IgD-negative memory B cell (primary cell): ENCODE data around the gene MYBBP1A. TPM values are rescaled to one million over a fixed set of nuclear protein-coding genes. Genes with fewer than 3 reads are reported as not detected.

Experiments used
- H3K27ac Mint-ChIP-seq, 3 donors: one replicate each; pipeline ENCODE4 v1.8.0; 2020 to 2022; ENCODE audit warnings: mild to moderate bottlenecking in 3 of 3, mixed read lengths in 3 of 3, moderate library complexity in 1 of 3
- H3K27me3 Mint-ChIP-seq: one replicate; pipeline ENCODE4 v1.8.0; 2021; ENCODE audit warnings: mixed read lengths
- H3K36me3 Mint-ChIP-seq: one replicate; pipeline ENCODE4 v1.8.0; 2020; ENCODE audit warnings: mild to moderate bottlenecking, mixed read lengths
- H3K4me1 Mint-ChIP-seq, 3 donors: one replicate each; pipeline ENCODE4 v1.8.0; 2020 to 2022; ENCODE audit warnings: mixed read lengths in 3 of 3, mild to moderate bottlenecking in 1 of 3
- H3K4me3 Mint-ChIP-seq, 4 donors: one replicate each; pipeline ENCODE4 v1.8.0; 2020 to 2022; ENCODE audit warnings: mild to moderate bottlenecking in 4 of 4, mixed read lengths in 4 of 4, moderate library complexity in 3 of 4
- H3K9me3 Mint-ChIP-seq, 3 donors: one replicate each; pipeline ENCODE4 v1.8.0; 2020 to 2021; ENCODE audit warnings: mixed read lengths in 3 of 3, mild to moderate bottlenecking in 1 of 3
- polyA plus RNA-seq: library from polyadenylated mRNA; unstranded; fragments of 300-500 nt; fragmentation: Illumina TruSeq; gene quantifications from one replicate; pipeline ENCODE4 v1.2.3, GENCODE V29; 2021

The MYBBP1A gene
- polyA plus RNA-seq, 1 donor from 2014 or later = 28.5 TPM

GRCh38 chr17:4542003-4542725, 13.0 kb downstream of the MYBBP1A start:
- no peak overlapping the region for H3K4me3 Mint-ChIP-seq
- no peaks in the 10 kb centered on the region for H3K36me3 Mint-ChIP-seq
- H3K27me3 Mint-ChIP-seq = no peaks in the 10 kb centered on the region
- H3K9me3 Mint-ChIP-seq = no peaks in the 10 kb centered on the region
- H3K4me1 Mint-ChIP-seq = peaks cover 0 to 2% (median 0%) of the 10 kb centered on the region in 3 donors
- H3K27ac Mint-ChIP-seq = peak overlapping the region in 1 of 3 donors; percentile 53

DNA sequence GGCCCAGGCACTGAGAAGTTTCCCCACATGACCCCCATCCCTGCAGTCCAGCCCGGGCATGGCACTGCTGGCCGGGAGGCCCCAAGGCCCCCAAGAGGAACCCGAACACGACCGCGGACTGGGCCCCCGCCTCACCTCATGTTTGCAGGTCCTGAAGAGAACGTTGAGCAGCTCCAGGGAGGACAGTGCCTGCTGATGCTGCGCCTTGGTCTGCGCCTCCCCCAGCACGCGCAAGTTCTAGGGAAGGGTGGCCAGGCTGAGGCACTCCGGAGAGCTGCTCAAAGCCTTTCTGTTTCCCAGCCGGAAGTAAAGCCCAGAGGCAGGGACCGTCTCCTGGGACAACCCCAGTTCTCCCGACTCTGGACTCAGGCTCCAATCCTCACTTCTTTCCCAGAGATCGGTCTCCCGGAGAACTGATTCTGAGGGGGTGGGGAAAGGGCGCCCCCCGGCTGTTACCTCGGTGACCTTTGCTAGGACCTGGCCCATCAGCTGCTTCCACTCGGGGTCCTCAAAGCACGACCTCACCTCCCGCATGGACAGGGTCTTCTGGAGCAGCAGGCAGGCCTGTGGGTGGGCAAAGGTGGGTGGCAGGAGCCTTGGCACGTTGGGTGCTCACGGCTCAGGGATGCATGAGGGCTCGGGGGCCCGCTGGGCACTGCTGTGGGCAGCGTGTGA, 13.7 kb downstream of the MYBBP1A start:
- Mint-ChIP-seq H3K27ac (no peak overlapping the region), H3K36me3 (no peaks in the 10 kb centered on the region), H3K4me3 (peak overlapping the region in 1 of 4 donors; percentile 28)

GRCh38 chr17:4540687-4541327, 14.4 kb downstream of the MYBBP1A start:
- H3K9me3 Mint-ChIP-seq = no peaks in the 10 kb centered on the region
- no peak overlapping the region for H3K4me3 Mint-ChIP-seq
- H3K27ac Mint-ChIP-seq = no peak overlapping the region
- H3K36me3 Mint-ChIP-seq = no peaks in the 10 kb centered on the region
- no peaks in the 10 kb centered on the region for H3K27me3 Mint-ChIP-seq
- peaks cover 0 to 7% (median 0%) of the 10 kb centered on the region in 3 donors for H3K4me1 Mint-ChIP-seq

More for the DNA sequence above, 13.7 kb downstream of the MYBBP1A start:
- H3K9me3 Mint-ChIP-seq = no peaks in the 10 kb centered on the region
- peaks cover 0 to 7% (median 0%) of the 10 kb centered on the region in 3 donors for H3K4me1 Mint-ChIP-seq
- H3K27me3 Mint-ChIP-seq = no peaks in the 10 kb centered on the region

DNA sequence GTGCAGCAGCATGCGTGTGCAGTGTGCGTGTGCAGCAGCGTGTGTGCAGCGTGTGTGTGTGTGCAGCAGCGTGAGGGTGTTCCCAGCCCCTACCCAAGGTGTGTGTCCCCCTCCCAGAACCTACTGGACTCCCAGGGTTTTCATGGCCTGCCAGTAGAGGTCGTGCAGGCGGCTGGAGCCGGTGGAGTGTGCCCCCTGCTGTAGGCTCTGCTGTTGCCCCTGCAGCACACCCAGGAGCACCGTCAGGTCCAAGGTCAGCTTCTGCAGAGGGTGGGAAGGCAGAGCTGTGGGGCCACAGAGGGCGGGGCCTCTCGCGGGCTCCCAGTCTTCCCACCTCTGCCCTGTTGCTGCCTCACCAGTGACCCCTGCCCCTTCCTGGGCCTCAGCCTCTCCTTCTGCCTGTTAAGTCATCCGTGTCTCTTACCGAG, 14.9 kb downstream of the MYBBP1A start:
- H3K27me3 Mint-ChIP-seq = no peaks in the 10 kb centered on the region
- H3K27ac Mint-ChIP-seq = no peak overlapping the region
- no peak overlapping the region for H3K4me3 Mint-ChIP-seq
- H3K9me3 Mint-ChIP-seq = no peaks in the 10 kb centered on the region
- peaks cover 0 to 8% (median 0%) of the 10 kb centered on the region in 3 donors for H3K4me1 Mint-ChIP-seq
- H3K36me3 Mint-ChIP-seq = no peaks in the 10 kb centered on the region

DNA sequence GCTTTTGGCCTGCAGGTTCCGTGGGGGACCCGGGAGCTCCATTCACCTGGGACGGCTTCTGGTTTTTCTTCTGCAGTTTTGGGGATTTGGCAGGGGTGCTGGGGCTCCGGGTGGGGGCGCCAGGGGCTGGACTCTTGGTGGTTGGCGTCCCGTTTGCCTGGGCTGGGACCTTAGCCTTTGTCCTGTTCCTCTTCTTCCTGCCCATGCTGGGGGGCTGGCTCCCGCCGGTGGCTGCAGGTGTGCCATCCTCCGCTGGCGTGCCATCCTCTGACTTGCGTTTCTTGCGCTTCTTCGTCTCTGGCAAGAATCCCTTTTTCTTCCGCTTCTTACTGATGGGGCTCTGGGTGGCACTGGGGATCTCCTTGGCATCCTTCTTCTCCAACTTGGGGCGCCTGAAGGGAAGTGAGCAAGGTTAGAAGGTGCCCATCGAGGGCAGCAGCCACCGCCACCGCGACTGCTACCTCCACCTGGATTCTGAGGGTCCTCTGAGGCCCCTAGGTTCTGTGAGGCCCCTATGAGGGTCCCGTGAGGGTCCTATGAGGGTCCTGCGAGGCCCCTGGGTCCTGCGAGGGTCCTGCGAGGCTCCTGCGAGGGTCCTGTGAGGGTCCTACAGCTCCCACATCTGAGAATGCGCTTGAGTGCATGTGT, 15.5 kb downstream of the MYBBP1A start:
- Mint-ChIP-seq H3K36me3 (no peaks in the 10 kb centered on the region), H3K4me3 (no peak overlapping the region), H3K4me1 (peaks cover 0 to 8% (median 0%) of the 10 kb centered on the region in 3 donors), H3K27me3 (no peaks in the 10 kb centered on the region), H3K27ac (no peak overlapping the region), H3K9me3 (no peaks in the 10 kb centered on the region)

DNA sequence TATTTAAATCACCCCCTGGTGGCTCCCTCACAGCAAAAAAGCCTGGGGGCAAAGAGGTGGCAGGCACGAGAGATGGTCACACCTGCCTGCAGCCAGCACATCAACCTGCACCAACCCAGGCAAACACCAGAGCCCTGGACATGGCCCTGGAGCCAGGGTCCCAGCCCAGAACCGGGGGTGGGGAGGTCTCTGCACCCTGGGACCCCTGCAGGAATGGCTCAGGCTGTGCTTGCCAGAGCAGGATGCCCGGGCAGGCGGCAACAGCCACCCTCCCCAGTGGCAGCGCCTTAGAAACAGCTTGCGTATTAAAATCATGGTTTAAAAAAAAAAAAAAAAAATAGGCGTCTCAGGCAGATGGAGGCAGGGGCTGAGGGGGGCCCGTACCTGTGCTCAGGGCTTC, 16.2 kb downstream of the MYBBP1A start:
- Mint-ChIP-seq H3K27ac (no peak overlapping the region), H3K4me1 (peaks cover 0 to 8% (median 0%) of the 10 kb centered on the region in 3 donors), H3K9me3 (no peaks in the 10 kb centered on the region), H3K27me3 (peaks cover 2% of the 10 kb centered on the region), H3K36me3 (no peaks in the 10 kb centered on the region), H3K4me3 (peak overlapping the region in 1 of 4 donors; percentile 28)

GRCh38 chr17:4538236-4539002, 16.8 kb downstream of the MYBBP1A start:
- Mint-ChIP-seq H3K27ac (no peak overlapping the region), H3K36me3 (no peaks in the 10 kb centered on the region), H3K4me3 (peak overlapping the region in 1 of 4 donors; percentile 28), H3K4me1 (peaks cover 0 to 8% (median 0%) of the 10 kb centered on the region in 3 donors), H3K27me3 (peaks cover 2% of the 10 kb centered on the region), H3K9me3 (no peaks in the 10 kb centered on the region)

DNA sequence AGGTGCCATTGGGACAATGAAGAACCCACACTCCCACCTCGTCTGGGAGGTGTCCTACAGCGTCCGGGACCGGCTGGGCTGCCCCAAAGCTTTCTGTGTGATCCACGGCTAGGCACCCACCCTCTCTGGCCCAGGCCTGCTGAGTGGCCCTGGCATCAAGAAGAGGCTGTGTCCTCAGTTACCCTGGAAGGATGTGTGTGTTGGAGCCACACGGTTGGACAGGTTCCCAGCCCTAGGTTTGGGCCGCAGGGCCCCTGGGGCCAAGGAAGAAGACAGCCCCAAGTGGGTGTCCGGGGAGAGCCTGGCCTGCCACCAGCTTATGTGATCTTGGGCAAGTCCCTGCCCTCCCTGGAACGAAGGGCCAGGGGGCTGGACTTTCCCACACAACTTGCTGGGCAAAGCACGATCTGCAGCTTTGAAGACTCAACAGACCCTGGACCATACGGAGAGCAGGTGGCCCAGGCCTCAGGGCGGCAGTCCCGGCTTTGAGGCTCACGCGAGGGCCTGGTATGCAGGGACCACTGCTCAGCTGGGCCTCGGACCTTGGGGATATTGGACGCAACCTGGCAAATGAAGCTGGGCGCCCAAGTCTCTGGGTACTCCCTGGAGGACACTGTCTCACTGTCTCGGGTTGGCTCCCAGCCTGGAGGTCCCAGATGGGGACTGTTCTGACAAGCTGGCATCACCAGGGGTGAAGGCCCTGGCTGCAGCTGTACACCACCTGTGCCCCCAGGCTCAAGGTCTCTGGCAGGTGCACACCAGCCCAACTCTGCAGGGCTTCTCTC, 17.5 kb downstream of the MYBBP1A start:
- H3K9me3 Mint-ChIP-seq = no peaks in the 10 kb centered on the region
- H3K27ac Mint-ChIP-seq = no peak overlapping the region
- H3K27me3 Mint-ChIP-seq = peaks cover 4% of the 10 kb centered on the region
- no peak overlapping the region for H3K4me3 Mint-ChIP-seq
- H3K36me3 Mint-ChIP-seq = no peaks in the 10 kb centered on the region
- peaks cover 0 to 8% (median 0%) of the 10 kb centered on the region in 3 donors for H3K4me1 Mint-ChIP-seq

- Mint-ChIP-seq H3K27me3 (peaks cover 6% of the 10 kb centered on the region), H3K4me1 (peaks cover 0 to 10% (median 0%) of the 10 kb centered on the region in 3 donors), H3K4me3 (no peak overlapping the region), H3K9me3 (no peaks in the 10 kb centered on the region), H3K27ac (no peak overlapping the region), H3K36me3 (peaks cover 2% of the 10 kb centered on the region)
Observed at GRCh38 chr17:4536742-4537411, 18.3 kb downstream of the MYBBP1A start.

GRCh38 chr17:4536259-4536741, 18.9 kb downstream of the MYBBP1A start:
- Mint-ChIP-seq H3K27me3 (peaks cover 6% of the 10 kb centered on the region), H3K4me1 (peaks cover 0 to 10% (median 0%) of the 10 kb centered on the region in 3 donors), H3K4me3 (peak overlapping the region in 1 of 4 donors; percentile 45), H3K36me3 (peaks cover 2% of the 10 kb centered on the region), H3K9me3 (no peaks in the 10 kb centered on the region), H3K27ac (no peak overlapping the region)

DNA sequence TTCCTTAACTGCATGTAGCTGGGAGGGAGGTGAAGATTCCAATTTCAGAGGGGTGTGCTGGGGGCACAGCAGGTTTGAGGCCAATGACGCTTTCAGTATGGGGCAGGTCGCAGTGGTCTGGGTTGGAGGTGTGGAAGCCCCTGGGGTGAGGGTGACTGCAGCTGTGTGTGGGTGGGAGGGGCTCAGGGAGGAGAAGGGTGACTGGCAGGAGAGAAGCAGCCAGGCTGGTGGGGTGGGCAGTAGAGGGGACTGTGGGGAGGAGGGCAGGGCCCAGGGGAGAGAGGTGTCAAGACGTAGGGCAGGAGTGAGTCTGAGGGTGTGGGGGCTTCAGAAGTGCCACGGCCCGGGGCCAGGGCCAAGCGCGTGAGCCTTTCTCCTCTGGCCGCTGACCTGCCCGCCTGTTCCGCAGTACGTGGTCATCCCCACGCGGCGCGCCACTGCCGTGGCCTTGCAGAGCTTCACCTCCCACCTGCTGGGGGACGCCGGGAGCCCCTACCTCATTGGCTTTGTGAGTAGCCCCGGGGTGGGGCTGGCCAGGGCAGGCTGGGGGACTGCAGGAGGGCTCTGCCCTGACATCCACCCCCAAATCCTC, 19.4 kb downstream of the MYBBP1A start:
- H3K27ac Mint-ChIP-seq = no peak overlapping the region

GRCh38 chr17:4534928-4535666, 20.1 kb downstream of the MYBBP1A start:
- Mint-ChIP-seq H3K27me3 (peaks cover 6% of the 10 kb centered on the region), H3K36me3 (peaks cover 2% of the 10 kb centered on the region), H3K9me3 (no peaks in the 10 kb centered on the region), H3K27ac (no peak overlapping the region), H3K4me3 (no peak overlapping the region), H3K4me1 (peaks cover 0 to 10% (median 0%) of the 10 kb centered on the region in 3 donors)

More for the DNA sequence above, 19.4 kb downstream of the MYBBP1A start:
- peaks cover 0 to 10% (median 0%) of the 10 kb centered on the region in 3 donors for H3K4me1 Mint-ChIP-seq
- peaks cover 2% of the 10 kb centered on the region for H3K36me3 Mint-ChIP-seq
- H3K27me3 Mint-ChIP-seq = peaks cover 6% of the 10 kb centered on the region
- no peaks in the 10 kb centered on the region for H3K9me3 Mint-ChIP-seq
- H3K4me3 Mint-ChIP-seq = no peak overlapping the region
